DOHH2 (cell line): Measurements from ENCODE around the gene STAG1.
"Not testable (repeated sequence)": the region's sequence is repeated elsewhere in the genome, so short reads cannot be mapped to it uniquely, and the experiment has no call there.

Experiments
- H3F3A ChIP-seq: fragments of 200-600 bp; sonication (generic), shearing (Covaris generic); 2 replicates; pipeline ENCODE4 v1.6.0; 2016; ENCODE audit warnings: antibody characterized with exemption, mild to moderate bottlenecking; ENCODE audit not compliant: control insufficient read depth, insufficient read depth
- H3K27ac ChIP-seq: fragments of 200-600 bp; sonication (generic); 2 replicates; pipeline ENCODE4 v1.5.1; 2014; ENCODE audit warnings: low read depth, mild to moderate bottlenecking, low read length, moderate library complexity
- H3K27me3 ChIP-seq: fragments of 200-600 bp; sonication (generic); 2 replicates; pipeline ENCODE4 v1.6.1; 2014; ENCODE audit warnings: mild to moderate bottlenecking, low read length, mixed read lengths; ENCODE audit not compliant: control insufficient read depth
- H3K36me3 ChIP-seq: fragments of 200-600 bp; sonication (generic); 2 replicates; pipeline ENCODE4 v1.6.1; 2014; ENCODE audit warnings: mild to moderate bottlenecking, low read length, moderate library complexity, mixed read lengths; ENCODE audit not compliant: control insufficient read depth
- H3K4me1 ChIP-seq: fragments of 200-600 bp; sonication (generic); 2 replicates; pipeline ENCODE4 v1.6.1; 2014; ENCODE audit warnings: mild to moderate bottlenecking, low read length, mixed read lengths; ENCODE audit not compliant: control insufficient read depth
- H3K4me2 ChIP-seq: fragments of 200-600 bp; sonication (generic); 2 replicates; pipeline ENCODE4 v1.6.0; 2014; ENCODE audit warnings: mild to moderate bottlenecking, low read length, moderate library complexity
- H3K4me3 ChIP-seq: fragments of 200-600 bp; sonication (generic); 2 replicates; pipeline ENCODE4 v1.5.1; 2014; ENCODE audit warnings: mild to moderate bottlenecking, low read length, mixed read lengths
- H3K79me2 ChIP-seq: fragments of 200-600 bp; sonication (generic); 2 replicates; pipeline ENCODE4 v1.6.1; 2014; ENCODE audit warnings: mild to moderate bottlenecking, low read length, mixed read lengths; ENCODE audit not compliant: control insufficient read depth
- H3K9me2 ChIP-seq: fragments of 200-600 bp; sonication (generic); replicated peaks from 2 replicates; pipeline ENCODE4 v1.6.1; 2014; ENCODE audit warnings: mild to moderate bottlenecking, low read length, mixed read lengths; ENCODE audit not compliant: control insufficient read depth
- H3K9me3 ChIP-seq: fragments of 200-600 bp; sonication (generic); 2 replicates; pipeline ENCODE4 v1.6.1; 2014; ENCODE audit warnings: antibody characterized with exemption, low read length, mixed read lengths; ENCODE audit not compliant: control insufficient read depth, insufficient read depth
- H4K20me1 ChIP-seq: fragments of 200-600 bp; sonication (generic); 2 replicates; pipeline ENCODE4 v1.6.0; 2014; ENCODE audit warnings: low read depth, mild to moderate bottlenecking, antibody characterized with exemption, low read length, moderate library complexity; ENCODE audit not compliant: control insufficient read depth, insufficient read depth
- CTCF ChIP-seq: fragments of 200-600 bp; sonication (generic); IDR thresholded peaks from one replicate; pipeline ENCODE4 v1.5.1; 2014; ENCODE audit warnings: antibody characterized with exemption, mild to moderate bottlenecking, low read depth, low read length; ENCODE audit not compliant: poor library complexity, severe bottlenecking
- EZH2phosphoT487 ChIP-seq: fragments of 200-600 bp; sonication (generic); IDR thresholded peaks from 2 replicates; pipeline ENCODE4 v1.6.1; 2017; ENCODE audit warnings: borderline replicate concordance, mild to moderate bottlenecking, antibody characterized with exemption, low read length, moderate library complexity, mixed read lengths

Gene STAG1

GRCh38 chr3:136567599-136568188 is 184.5 kb downstream of the STAG1 start:
- H3K4me2 ChIP-seq = no peak overlapping the region
- TF ChIP-seq CTCF (no peak), EZH2phosphoT487 (no peak)
- H3K36me3 ChIP-seq = peaks cover 10% of the 10 kb centered on the region

GRCh38 chr3:136564962-136565361 is 187.2 kb downstream of the STAG1 start:
- not testable (repeated sequence) for H3K9me3 ChIP-seq, H3K4me3 ChIP-seq, H3K4me1 ChIP-seq, H3K79me2 ChIP-seq, H3F3A ChIP-seq, H3K9me2 ChIP-seq, H4K20me1 ChIP-seq, H3K4me2 ChIP-seq, H3K27me3 ChIP-seq, H3K27ac ChIP-seq
- peaks cover 10% of the 10 kb centered on the region for H3K36me3 ChIP-seq

More at GRCh38 chr3:136567599-136568188, 184.5 kb downstream of the STAG1 start:
- Histone ChIP-seq H3K9me2 (no peaks in the 10 kb centered on the region), H3K27ac (no peak overlapping the region), H3K79me2 (no peaks in the 10 kb centered on the region), H3K9me3 (no peaks in the 10 kb centered on the region), H3F3A (no peaks in the 10 kb centered on the region), H3K27me3 (no peaks in the 10 kb centered on the region), H3K4me1 (no peaks in the 10 kb centered on the region), H4K20me1 (no peaks in the 10 kb centered on the region), H3K4me3 (no peak overlapping the region)

- Histone ChIP-seq H3K27me3 (no peaks in the 10 kb centered on the region), H3F3A (no peaks in the 10 kb centered on the region), H3K4me1 (no peaks in the 10 kb centered on the region), H3K36me3 (no peaks in the 10 kb centered on the region), H4K20me1 (no peaks in the 10 kb centered on the region), H3K9me2 (no peaks in the 10 kb centered on the region), H3K9me3 (no peaks in the 10 kb centered on the region), H3K27ac (no peak overlapping the region), H3K79me2 (no peaks in the 10 kb centered on the region; the same call in 1 of the 2 replicates), H3K4me3 (no peak overlapping the region), H3K4me2 (no peak overlapping the region)
- TF ChIP-seq EZH2phosphoT487 (no peak), CTCF (no peak)
These were observed 190.2 kb downstream of the STAG1 start for GRCh38 chr3:136562026-136562425.

- Histone ChIP-seq H3K4me1 (no peaks in the 10 kb centered on the region), H3K9me3 (no peaks in the 10 kb centered on the region), H4K20me1 (no peaks in the 10 kb centered on the region), H3K4me3 (no peak overlapping the region), H3K27ac (no peak overlapping the region), H3F3A (no peaks in the 10 kb centered on the region; the same call in 1 of the 2 replicates), H3K27me3 (no peaks in the 10 kb centered on the region), H3K9me2 (no peaks in the 10 kb centered on the region), H3K79me2 (no peaks in the 10 kb centered on the region; the same call in 1 of the 2 replicates), H3K36me3 (no peaks in the 10 kb centered on the region), H3K4me2 (no peak overlapping the region)
- no peak for TF ChIP-seq EZH2phosphoT487
These were observed 192.3 kb downstream of the STAG1 start for GRCh38 chr3:136559896-136560295.

GRCh38 chr3:136549461-136549860 is 202.7 kb downstream of the STAG1 start:
- not testable (repeated sequence) for H3F3A ChIP-seq, H3K4me2 ChIP-seq, H4K20me1 ChIP-seq, H3K9me3 ChIP-seq, H3K36me3 ChIP-seq, H3K9me2 ChIP-seq, H3K27me3 ChIP-seq, H3K79me2 ChIP-seq, H3K27ac ChIP-seq, H3K4me3 ChIP-seq
- peaks cover 18% of the 10 kb centered on the region for H3K4me1 ChIP-seq
